HCT116 (cell line): ENCODE results near the gene CLASP1. TPM values are rescaled to one million over a fixed set of nuclear protein-coding genes. Genes with fewer than 3 reads are reported as not detected.

ENCODE experiments used
- ATAC-seq: fragments of 200-7000 bp; cut with Tn5 transposase; 2 replicates; pipeline ENCODE4 v1.9.1; 2020; ENCODE audit warnings: mild to moderate bottlenecking, moderate library complexity
- BruUV-seq: library from RNA; stranded (reverse); fragments of 400-500 nt; replicated peaks from 2 replicates; lab custom pipeline; 2021; lab: Mats Ljungman, UMichigan
- CTCF ChIA-PET: fragments of 300-600 bp; sonication (Branson Sonifier 250); formaldehyde crosslinking; loops from one replicate; lab custom pipeline; 2021; ENCODE audit warnings: antibody characterized with exemption; lab: Charles Lee
- POLR2A ChIA-PET: fragments of 300-600, 350-600 bp; sonication (Branson Sonifier 250); formaldehyde crosslinking; loops from one replicate; lab custom pipeline; 2021; ENCODE audit warnings: antibody characterized with exemption; lab: Charles Lee
- RAD21 ChIA-PET, 2 experiments: fragments of 300-600 bp; sonication (Branson Sonifier 250); formaldehyde crosslinking; loops; one replicate each; lab custom pipeline; 2023; ENCODE audit warnings: low total read pairs in 2 of 2; ENCODE audit not compliant: uncharacterized antibody in 2 of 2, unreplicated experiment in 2 of 2, low non-redundant PET in 1 of 2; lab: Charles Lee
- DNase-seq: peaks from one replicate; pipeline ENCODE4 v3.0.0-alpha.2; 2010; ENCODE audit warnings: low read depth, low spot score
- H2AFZ ChIP-seq: fragments of 200-600 bp; shearing (Covaris generic), sonication (generic); 2 replicates; pipeline ENCODE4 v1.6.1; 2017; ENCODE audit warnings: low read depth, mixed run types, mixed read lengths, antibody characterized with exemption, low read length; ENCODE audit not compliant: poor library complexity, severe bottlenecking
- H3K27ac ChIP-seq: 2 replicates; pipeline ENCODE4 v1.5.1; 2012; ENCODE audit warnings: low read depth, low read length
- H3K27me3 ChIP-seq: fragments of 200-600 bp; sonication (generic); 2 replicates; pipeline ENCODE4 v1.6.1; 2016; ENCODE audit warnings: mixed run types, low read length, mixed read lengths; ENCODE audit not compliant: insufficient read depth
- H3K36me3 ChIP-seq, 2 experiments: fragments of 200-500 bp in 1 of 2; fragments of 200-600 bp in 1 of 2; sonication (Bioruptor generic) in 1 of 2; sonication (generic) in 1 of 2; 2 replicates each; pipeline versions ENCODE4 v1.5.1 to v1.6.1; 2014 to 2016; ENCODE audit warnings: low read length in 2 of 2, inconsistent platforms in 1 of 2, mixed read lengths in 1 of 2, mixed run types in 1 of 2; ENCODE audit not compliant: insufficient read depth in 2 of 2, control insufficient read depth in 1 of 2
- H3K4me1 ChIP-seq, 2 experiments: fragments of 200-600 bp in 1 of 2; sonication (generic) in 1 of 2; 2 replicates each; pipeline versions ENCODE4 v1.5.1 to v1.6.1; 2012 to 2017; ENCODE audit warnings: low read length in 2 of 2, inconsistent platforms in 1 of 2, mild to moderate bottlenecking in 1 of 2, mixed read lengths in 1 of 2, mixed run types in 1 of 2, moderate library complexity in 1 of 2; ENCODE audit not compliant: insufficient read depth in 2 of 2, control insufficient read depth in 1 of 2
- H3K4me2 ChIP-seq: fragments of 200-600 bp; sonication (generic); 2 replicates; pipeline ENCODE4 v1.6.1; 2017; ENCODE audit warnings: mixed run types, low read length, mixed read lengths
- H3K4me3 ChIP-seq, 2 experiments: fragments of 200-600 bp in 1 of 2; sonication (generic) in 1 of 2; replicated peaks in 1 of 2; 2 replicates each; pipeline ENCODE4 v1.5.1; 2011 to 2016; ENCODE audit warnings: low read length in 2 of 2, control low read depth in 1 of 2, low read depth in 1 of 2, mild to moderate bottlenecking in 1 of 2, mixed read lengths in 1 of 2, mixed run types in 1 of 2
- H3K79me2 ChIP-seq: fragments of 200-600 bp; sonication (generic); 2 replicates; pipeline ENCODE4 v1.6.1; 2017; ENCODE audit warnings: mild to moderate bottlenecking, mixed run types, low read length, moderate library complexity, mixed read lengths; ENCODE audit not compliant: insufficient read depth
- H3K9ac ChIP-seq: fragments of 200-600 bp; sonication (generic); 2 replicates; pipeline ENCODE4 v1.6.1; 2016; ENCODE audit warnings: low read length, mixed read lengths
- H3K9me2 ChIP-seq: fragments of 200-600 bp; sonication (generic), shearing (Covaris generic); 2 replicates; pipeline ENCODE4 v1.6.1; 2017; ENCODE audit warnings: mixed run types, mild to moderate bottlenecking, moderate library complexity; ENCODE audit not compliant: insufficient read depth
- H3K9me3 ChIP-seq, 2 experiments: fragments of 200-500 bp in 1 of 2; fragments of 200-600 bp in 1 of 2; sonication (Bioruptor generic) in 1 of 2; sonication (generic) in 1 of 2; 2 replicates each; pipeline ENCODE4 v1.6.1; 2014 to 2017; ENCODE audit warnings: low read length in 2 of 2, mixed read lengths in 2 of 2, inconsistent platforms in 1 of 2, low read depth in 1 of 2, mild to moderate bottlenecking in 1 of 2, mixed run types in 1 of 2, moderate library complexity in 1 of 2; ENCODE audit not compliant: control insufficient read depth in 1 of 2, insufficient read depth in 1 of 2
- H4K20me1 ChIP-seq: fragments of 200-600 bp; sonication (generic), shearing (Covaris generic); 2 replicates; pipeline ENCODE4 v1.6.1; 2017; ENCODE audit warnings: mixed run types, mild to moderate bottlenecking, moderate library complexity; ENCODE audit not compliant: insufficient read depth
- CEBPB ChIP-seq: IDR thresholded peaks from 2 replicates; pipeline ENCODE4 v1.6.1; 2012; ENCODE audit warnings: low read depth
- CTCF ChIP-seq, 3 experiments: fragments of 200-600 bp in 1 of 3; sonication (generic) in 1 of 3; IDR thresholded peaks in 2 of 3; conservative IDR thresholded peaks in 1 of 3; 2 replicates each; pipeline ENCODE4 v1.5.1; 2012 to 2017; ENCODE audit warnings: low read depth in 2 of 3, low read length in 2 of 3, antibody characterized with exemption in 1 of 3, borderline replicate concordance in 1 of 3, control low read depth in 1 of 3, mild to moderate bottlenecking in 1 of 3, mixed read lengths in 1 of 3, mixed run types in 1 of 3, moderate library complexity in 1 of 3; ENCODE audit not compliant: insufficient read depth in 1 of 3
- EGR1 ChIP-seq: IDR thresholded peaks from 2 replicates; pipeline ENCODE4 v1.6.1; 2012; ENCODE audit warnings: low read depth
- ELF1 ChIP-seq: IDR thresholded peaks from 2 replicates; pipeline ENCODE4 v1.6.1; 2012; ENCODE audit warnings: low read depth, borderline replicate concordance
- EZH2 ChIP-seq: fragments of 200-600 bp; sonication (generic); IDR thresholded peaks from 2 replicates; pipeline ENCODE4 v1.6.1; 2017; ENCODE audit warnings: antibody characterized with exemption, mixed run types
- JUND ChIP-seq: IDR thresholded peaks from 2 replicates; pipeline ENCODE4 v1.6.1; 2012
- POLR2A ChIP-seq: IDR thresholded peaks from 2 replicates; pipeline ENCODE4 v1.7.0; 2011; ENCODE audit warnings: borderline replicate concordance; ENCODE audit not compliant: insufficient read depth, insufficient read length; ENCODE audit errors: extremely low read depth
- SIN3A ChIP-seq: IDR thresholded peaks from 2 replicates; pipeline ENCODE4 v1.6.1; 2012; ENCODE audit warnings: low read depth
- TCF7L2 ChIP-seq: IDR thresholded peaks from 2 replicates; pipeline ENCODE4 v1.7.0; 2011; ENCODE audit warnings: borderline replicate concordance, inconsistent platforms; ENCODE audit not compliant: insufficient read depth, insufficient read length; ENCODE audit errors: extremely low read depth
- YY1 ChIP-seq: IDR thresholded peaks from 2 replicates; pipeline ENCODE4 v1.6.1; 2011; ENCODE audit warnings: low read length, low read depth, moderate library complexity, mild to moderate bottlenecking; ENCODE audit not compliant: insufficient replicate concordance; ENCODE audit errors: extremely low read depth
- ZFX ChIP-seq: fragments of 450-650 bp; IDR thresholded peaks from 2 replicates; pipeline ENCODE4 v1.6.1; 2017
- ZNF274 ChIP-seq: fragments of 200-500 bp; sonication (Bioruptor generic); IDR thresholded peaks from 2 replicates; pipeline ENCODE4 v1.6.1; 2014; ENCODE audit warnings: mild to moderate bottlenecking, low read depth, low read length, inconsistent platforms
- intact Hi-C: fragments of 100-400 bp; cut with micrococcal nuclease; formaldehyde crosslinking; loops from 2 replicates; pipeline ENCODE4 v1.10.0; 2022
- total RNA-seq: library from RNA; stranded (reverse); gene quantifications from one replicate; pipeline ENCODE4 v1.2.1, GENCODE V29; 2021; ENCODE audit not compliant: unreplicated experiment
- TF ChIP-seq, protein P1 (sequence below): IDR thresholded peaks from 2 replicates; pipeline ENCODE4 v1.6.1; 2012
- TF ChIP-seq, protein P2 (sequence below): IDR thresholded peaks from 2 replicates; pipeline ENCODE4 v1.6.1; 2012; ENCODE audit warnings: low read depth

The CLASP1 gene
- total RNA-seq, 1 experiment from 2014 or later: 41.9 TPM

GRCh38 chr2:121334581-121335293 lies 314.5 kb downstream of the CLASP1 start:
- no peak overlapping the region for H3K4me3 ChIP-seq
- RAD21 ChIA-PET: no interaction called here
- no peaks in the 10 kb centered on the region for H3K9me3 ChIP-seq
- CTCF ChIA-PET: interaction anchor here (1.0 kb wide), 1 partner anchor 21 kb away, joined by 3 read pairs; no protein-coding TSS in a partner anchor
- H3K79me2 ChIP-seq: no peaks in the 10 kb centered on the region
- no peaks in the 10 kb centered on the region for H3K27me3 ChIP-seq
- no peak overlapping the region for H3K9ac ChIP-seq
- no peaks in the 10 kb centered on the region for H4K20me1 ChIP-seq
- intact Hi-C loops: no loop called here
- H3K9me2 ChIP-seq: no peaks in the 10 kb centered on the region
- no TSS peak for BruUV-seq
- TF ChIP-seq EZH2 (no peak), JUND (no peak), CEBPB (no peak), SIN3A (no peak), POLR2A (no peak), ZNF274 (no peak), ZFX (no peak), ELF1 (no peak), CTCF (IDR thresholded peaks at IDR 0.05 in 2 of 3, conservative IDR thresholded peaks at IDR 0.05 in 1 of 3; ENCODE audit: borderline replicate concordance in 1 of 3, insufficient read depth in 1 of 3, low read depth in 2 of 3, low read length in 2 of 3) (no peak), EGR1 (no peak), YY1 (no peak), TCF7L2 (no peak)
- TF ChIP-seq, protein P1, sequence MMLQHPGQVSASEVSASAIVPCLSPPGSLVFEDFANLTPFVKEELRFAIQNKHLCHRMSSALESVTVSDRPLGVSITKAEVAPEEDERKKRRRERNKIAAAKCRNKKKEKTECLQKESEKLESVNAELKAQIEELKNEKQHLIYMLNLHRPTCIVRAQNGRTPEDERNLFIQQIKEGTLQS: no peak
- TF ChIP-seq, protein P2, sequence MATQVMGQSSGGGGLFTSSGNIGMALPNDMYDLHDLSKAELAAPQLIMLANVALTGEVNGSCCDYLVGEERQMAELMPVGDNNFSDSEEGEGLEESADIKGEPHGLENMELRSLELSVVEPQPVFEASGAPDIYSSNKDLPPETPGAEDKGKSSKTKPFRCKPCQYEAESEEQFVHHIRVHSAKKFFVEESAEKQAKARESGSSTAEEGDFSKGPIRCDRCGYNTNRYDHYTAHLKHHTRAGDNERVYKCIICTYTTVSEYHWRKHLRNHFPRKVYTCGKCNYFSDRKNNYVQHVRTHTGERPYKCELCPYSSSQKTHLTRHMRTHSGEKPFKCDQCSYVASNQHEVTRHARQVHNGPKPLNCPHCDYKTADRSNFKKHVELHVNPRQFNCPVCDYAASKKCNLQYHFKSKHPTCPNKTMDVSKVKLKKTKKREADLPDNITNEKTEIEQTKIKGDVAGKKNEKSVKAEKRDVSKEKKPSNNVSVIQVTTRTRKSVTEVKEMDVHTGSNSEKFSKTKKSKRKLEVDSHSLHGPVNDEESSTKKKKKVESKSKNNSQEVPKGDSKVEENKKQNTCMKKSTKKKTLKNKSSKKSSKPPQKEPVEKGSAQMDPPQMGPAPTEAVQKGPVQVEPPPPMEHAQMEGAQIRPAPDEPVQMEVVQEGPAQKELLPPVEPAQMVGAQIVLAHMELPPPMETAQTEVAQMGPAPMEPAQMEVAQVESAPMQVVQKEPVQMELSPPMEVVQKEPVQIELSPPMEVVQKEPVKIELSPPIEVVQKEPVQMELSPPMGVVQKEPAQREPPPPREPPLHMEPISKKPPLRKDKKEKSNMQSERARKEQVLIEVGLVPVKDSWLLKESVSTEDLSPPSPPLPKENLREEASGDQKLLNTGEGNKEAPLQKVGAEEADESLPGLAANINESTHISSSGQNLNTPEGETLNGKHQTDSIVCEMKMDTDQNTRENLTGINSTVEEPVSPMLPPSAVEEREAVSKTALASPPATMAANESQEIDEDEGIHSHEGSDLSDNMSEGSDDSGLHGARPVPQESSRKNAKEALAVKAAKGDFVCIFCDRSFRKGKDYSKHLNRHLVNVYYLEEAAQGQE: no peak
- no peak for ATAC-seq
- H3K27ac ChIP-seq: no peak overlapping the region
- POLR2A ChIA-PET: no interaction called here
- 0 out of 4 replicates have a peak, but pooled peaks cover 0 to 2% of the 10 kb centered on the region in 2 experiments for H3K36me3 ChIP-seq
- H2AFZ ChIP-seq: no peak overlapping the region
- no peak overlapping the region for H3K4me2 ChIP-seq
- H3K4me1 ChIP-seq: no peaks in the 10 kb centered on the region
- DNase-seq: no peak
